IMR-90 (cell line): ENCODE results near the gene KITLG. TPM values are rescaled to one million over a fixed set of nuclear protein-coding genes. Genes with fewer than 3 reads are reported as not detected.

Experiments used
- ATAC-seq: fragments of 200-7000 bp; cut with Tn5 transposase; 2 replicates; pipeline ENCODE4 v1.9.1; 2020; ENCODE audit warnings: low read depth, mild to moderate bottlenecking, moderate library complexity
- BruUV-seq: library from RNA; stranded (reverse); fragments of 400-500 nt; replicated peaks from 2 replicates; lab custom pipeline; 2021; lab: Mats Ljungman, UMichigan
- CTCF ChIA-PET: fragments of 300-600 bp; formaldehyde crosslinking; extraction: SDS; loops from one replicate; lab custom pipeline; 2021; ENCODE audit warnings: antibody characterized with exemption; lab: Yijun Ruan, JAX
- POLR2A ChIA-PET: fragments of 300-600 bp; sonication (Branson Sonifier 250); formaldehyde crosslinking; loops from one replicate; lab custom pipeline; 2022; ENCODE audit warnings: antibody characterized with exemption; ENCODE audit not compliant: unreplicated experiment; lab: Charles Lee
- DNase-seq: peaks from one replicate; pipeline ENCODE4 v3.0.0; 2013
- H2AFZ ChIP-seq: replicated peaks from 2 replicates; pipeline ENCODE3; 2013; ENCODE audit warnings: low read length, mild to moderate bottlenecking; ENCODE audit not compliant: poor library complexity
- H2AK5ac ChIP-seq: 2 replicates; pipeline ENCODE4 v1.6.1; 2013; ENCODE audit warnings: low read depth, low read length, inconsistent platforms
- H2AK9ac ChIP-seq: replicated peaks from 2 replicates; pipeline ENCODE3; 2013; ENCODE audit warnings: mild to moderate bottlenecking, low read depth, low read length, moderate library complexity; ENCODE audit not compliant: poor library complexity
- H2BK120ac ChIP-seq: 2 replicates; pipeline ENCODE4 v1.6.1; 2013; ENCODE audit warnings: low read depth, low read length, inconsistent platforms
- H2BK15ac ChIP-seq: 3 replicates; pipeline ENCODE4 v1.6.1; 2013; ENCODE audit warnings: low read depth, low read length, inconsistent platforms
- H2BK20ac ChIP-seq: 2 replicates; pipeline ENCODE4 v1.6.1; 2013; ENCODE audit warnings: low read depth, mild to moderate bottlenecking, inconsistent platforms, low read length, moderate library complexity
- H2BK5ac ChIP-seq: 2 replicates; pipeline ENCODE4 v1.6.1; 2013; ENCODE audit warnings: mild to moderate bottlenecking, low read depth, low read length, inconsistent platforms; ENCODE audit not compliant: poor library complexity, severe bottlenecking
- H3K14ac ChIP-seq: replicated peaks from 2 replicates; pipeline ENCODE4 v1.6.1; 2013; ENCODE audit warnings: low read depth, low read length, inconsistent platforms
- H3K18ac ChIP-seq: 2 replicates; pipeline ENCODE4 v1.6.1; 2013; ENCODE audit warnings: low read depth, low read length, control low read depth
- H3K23ac ChIP-seq: 2 replicates; pipeline ENCODE4 v1.6.1; 2013; ENCODE audit warnings: low read depth, low read length, inconsistent platforms
- H3K27ac ChIP-seq: 2 replicates; pipeline ENCODE4 v1.5.1; 2013; ENCODE audit warnings: mild to moderate bottlenecking, control low read depth, low read length; ENCODE audit not compliant: insufficient read depth
- H3K27me3 ChIP-seq: 2 replicates; pipeline ENCODE4 v1.6.1; 2013; ENCODE audit warnings: low read length; ENCODE audit not compliant: control insufficient read depth, insufficient read depth
- H3K36me3 ChIP-seq: 2 replicates; pipeline ENCODE4 v1.6.1; 2013; ENCODE audit warnings: low read length, mixed read lengths; ENCODE audit not compliant: control insufficient read depth, insufficient read depth
- H3K4ac ChIP-seq: 2 replicates; pipeline ENCODE4 v1.6.1; 2013; ENCODE audit warnings: low read depth, low read length, inconsistent platforms
- H3K4me1 ChIP-seq: 2 replicates; pipeline ENCODE4 v1.6.1; 2013; ENCODE audit warnings: low read length, mixed read lengths; ENCODE audit not compliant: control insufficient read depth, insufficient read depth
- H3K4me2 ChIP-seq: 2 replicates; pipeline ENCODE4 v1.6.1; 2013; ENCODE audit warnings: low read depth, mild to moderate bottlenecking, control low read depth, low read length, moderate library complexity
- H3K4me3 ChIP-seq: 2 replicates; pipeline ENCODE4 v1.5.1; 2013; ENCODE audit warnings: low read depth, mild to moderate bottlenecking, control low read depth, low read length, moderate library complexity; ENCODE audit not compliant: insufficient read depth
- H3K56ac ChIP-seq: 2 replicates; pipeline ENCODE4 v1.6.1; 2013; ENCODE audit warnings: low read length, inconsistent platforms; ENCODE audit not compliant: insufficient read depth; ENCODE audit errors: extremely low read depth
- H3K79me1 ChIP-seq, 2 experiments: 2 replicates each; pipeline ENCODE4 v1.6.1; 2013; ENCODE audit warnings: low read length in 2 of 2, inconsistent platforms in 1 of 2, low read depth in 1 of 2
- H3K9ac ChIP-seq: 2 replicates; pipeline ENCODE4 v1.6.1; 2013; ENCODE audit warnings: low read depth, low read length, control low read depth
- H3K9me1 ChIP-seq: 2 replicates; pipeline ENCODE4 v1.6.1; 2013; ENCODE audit warnings: low read length, inconsistent platforms; ENCODE audit not compliant: insufficient read depth
- H3K9me3 ChIP-seq: 2 replicates; pipeline ENCODE4 v1.6.1; 2013; ENCODE audit warnings: low read length; ENCODE audit not compliant: control insufficient read depth, insufficient read depth
- H4K20me1 ChIP-seq: 2 replicates; pipeline ENCODE4 v1.6.1; 2013; ENCODE audit warnings: low read length, inconsistent platforms; ENCODE audit not compliant: insufficient read depth
- H4K5ac ChIP-seq: 2 replicates; pipeline ENCODE4 v1.6.1; 2013; ENCODE audit warnings: mild to moderate bottlenecking, low read depth, low read length, control low read depth
- H4K8ac ChIP-seq, 2 experiments: 2 replicates each; pipeline ENCODE4 v1.6.1; 2013; ENCODE audit warnings: low read depth in 2 of 2, low read length in 2 of 2, control low read depth in 1 of 2, inconsistent platforms in 1 of 2
- H4K91ac ChIP-seq: 2 replicates; pipeline ENCODE4 v1.6.1; 2013; ENCODE audit warnings: low read depth, low read length, inconsistent platforms; ENCODE audit not compliant: insufficient read depth
- CEBPB ChIP-seq: IDR thresholded peaks from 2 replicates; pipeline ENCODE4 v1.6.1; 2012; ENCODE audit warnings: low read depth, low read length, improper control_type of control experiment
- RCOR1 ChIP-seq: IDR thresholded peaks from 2 replicates; pipeline ENCODE4 v1.6.1; 2012; ENCODE audit warnings: mild to moderate bottlenecking, low read length, improper control_type of control experiment; ENCODE audit not compliant: insufficient replicate concordance
- SMC3 ChIP-seq: fragments of 150-350 bp; IDR thresholded peaks from 2 replicates; pipeline ENCODE4 v1.6.1; 2016; ENCODE audit warnings: low read depth, mild to moderate bottlenecking, antibody characterized with exemption, low read length, moderate library complexity
- WGBS, 2 experiments: methylation state at CpG; one replicate each; pipeline versions ENCODE4 v1.1.5 to v1.1.7; 2013; ENCODE audit warnings: missing lambda C conversion rate in 2 of 2; ENCODE audit not compliant: insufficient read length in 1 of 2; ENCODE audit errors: extremely low coverage in 2 of 2; 5-methylcytosine and 5-hydroxymethylcytosine counted together
- dilution Hi-C: fragments of 300-500 bp; cut with HindIII; formaldehyde crosslinking; loops from one replicate; pipeline ENCODE4 v1.14.3; 2018; ENCODE audit warnings: low sequenced_read_pairs; ENCODE audit not compliant: unreplicated experiment
- in situ Hi-C: fragments of 300-500 bp; cut with MboI; formaldehyde crosslinking; loops from 3 replicates; pipeline ENCODE4 v1.14.3; 2019; ENCODE audit warnings: low sequenced_read_pairs, inconsistent platforms, mixed read lengths
- intact Hi-C: fragments of 100-400 bp; cut with micrococcal nuclease; formaldehyde crosslinking; loops from 2 replicates; pipeline ENCODE4 v1.10.0; 2022
- polyA plus RNA-seq, 3 experiments: library from polyadenylated mRNA; depleted of rRNA; stranded (reverse); fragments of >200 nt; gene quantifications; 2 replicates each; pipeline ENCODE4 v1.2.3, GENCODE V29; 2012; ENCODE audit warnings: low replicate concordance in 1 of 3
- total RNA-seq: library from RNA; depleted of rRNA; stranded (reverse); fragments of >200 nt; gene quantifications from 2 replicates; pipeline ENCODE4 v1.2.3, GENCODE V29; 2012

Gene KITLG
- total and polyA plus RNA-seq, 2 of the 4 experiments (the other 2 are of a cell fraction), result 14.5 to 87.5 TPM

DNA sequence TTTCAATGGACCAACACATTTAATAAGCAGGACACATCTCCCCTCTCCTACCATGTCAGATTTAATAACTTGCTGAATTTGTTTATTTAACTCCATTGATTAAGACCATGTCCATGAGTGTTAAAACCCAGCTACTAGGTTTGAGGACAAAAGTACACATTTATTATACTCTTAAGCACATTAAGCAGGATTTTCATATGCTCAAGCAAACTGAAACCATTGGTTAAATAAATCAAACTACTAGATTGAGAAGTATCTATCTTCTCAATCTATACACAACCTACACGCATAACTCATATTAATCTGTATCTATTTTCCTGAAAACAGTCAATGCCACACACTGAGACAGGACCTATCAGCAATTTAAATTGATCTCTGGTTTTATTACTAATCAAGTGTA is 85.2 kb downstream of the KITLG start:
- dilution Hi-C loops (no loop called here), in situ Hi-C loops (no loop called here), intact Hi-C loops (no loop called here)
- TF ChIP-seq CEBPB (no peak), RCOR1 (no peak), SMC3 (no peak)
- no peak overlapping the region for H2BK15ac ChIP-seq
- no peaks in the 10 kb centered on the region for H3K9me1 ChIP-seq
- no peak for ATAC-seq
- no peaks in the 10 kb centered on the region for H3K27me3 ChIP-seq
- ChIA-PET POLR2A (no interaction called here), CTCF (no interaction called here)
- no peak overlapping the region for H3K23ac ChIP-seq
- no peaks in the 10 kb centered on the region for H3K9me3 ChIP-seq
- peak overlapping the region; percentile 25 for H2BK5ac ChIP-seq
- DNase-seq, result no peak
- H3K79me1 ChIP-seq, result peaks cover 10 to 18% of the 10 kb centered on the region in 2 experiments; a peak in 3 of 4 replicates
- no TSS peak for BruUV-seq
- no peak overlapping the region for H3K14ac ChIP-seq
- no peak overlapping the region for H3K4ac ChIP-seq
- no peak overlapping the region for H4K91ac ChIP-seq
- WGBS, 2 experiments, result 100% methylated on average over 1 of the region's 1 CpG; no CpG with 5 or more reads in 1 of the 2 experiments
- no peak overlapping the region for H2AK5ac ChIP-seq
- H3K4me2 ChIP-seq, result no peak overlapping the region
- no peak overlapping the region; the same call in 1 of the 2 replicates for H3K18ac ChIP-seq
- H4K5ac ChIP-seq, result no peak overlapping the region
- H3K27ac ChIP-seq, result no peak overlapping the region
- H3K4me3 ChIP-seq, result no peak overlapping the region
- no peak overlapping the region for H2AFZ ChIP-seq
- peaks cover 4% of the 10 kb centered on the region; the same call in 1 of the 2 replicates for H3K4me1 ChIP-seq
- H3K36me3 ChIP-seq, result peaks cover 7% of the 10 kb centered on the region; the same call in 1 of the 2 replicates
- no peak overlapping the region for H4K8ac ChIP-seq
- no peaks in the 10 kb centered on the region for H4K20me1 ChIP-seq
- no peak overlapping the region for H3K9ac ChIP-seq
- no peak overlapping the region for H3K56ac ChIP-seq
- no peak overlapping the region for H2AK9ac ChIP-seq
- no peak overlapping the region for H2BK120ac ChIP-seq
- no peak overlapping the region for H2BK20ac ChIP-seq
